Tibial nerve (tissue), 4 donors: ENCODE results near the gene ELANE. TPM values are rescaled to one million over a fixed set of nuclear protein-coding genes. Genes with fewer than 3 reads are reported as not detected.

ENCODE experiments used
- DNase-seq, 2 donors: peaks; one replicate each; pipeline ENCODE4 v3.0.0-alpha.2; 2019; ENCODE audit warnings: low spot score in 2 of 2
- H3K27ac ChIP-seq, 4 donors: fragments of 200-600 bp; sonication (generic) in 3 of 4; one replicate each; pipeline ENCODE4 v1.5.1; 2017 to 2019; ENCODE audit warnings: mild to moderate bottlenecking in 1 of 4
- H3K27me3 ChIP-seq, 2 donors: fragments of 200-600 bp; sonication (generic) in 1 of 2; one replicate each; pipeline versions ENCODE4 v1.5.1 to v1.6.0; 2017 to 2019
- H3K36me3 ChIP-seq, 3 donors: fragments of 200-600 bp; sonication (generic); one replicate each; pipeline ENCODE4 v1.5.1; 2018 to 2019
- H3K4me1 ChIP-seq, 4 donors: fragments of 200-600 bp; sonication (generic) in 3 of 4; one replicate each; pipeline ENCODE4 v1.5.1; 2017 to 2019
- H3K4me3 ChIP-seq, 4 donors: fragments of 200-600 bp; sonication (generic) in 3 of 4; one replicate each; pipeline ENCODE4 v1.5.1; 2017 to 2019; ENCODE audit warnings: mild to moderate bottlenecking in 1 of 4, moderate library complexity in 1 of 4
- H3K9me3 ChIP-seq, 4 donors: fragments of 200-600 bp; sonication (generic) in 3 of 4; one replicate each; pipeline ENCODE4 v1.5.1; 2017 to 2019
- CTCF ChIP-seq, 5 experiments: fragments of 200-600 bp in 3 of 5; fragments of 450-650 bp in 2 of 5; sonication (generic) in 3 of 5; IDR thresholded peaks; one replicate each; pipeline ENCODE4 v1.5.1; 2016 to 2019; ENCODE audit warnings: antibody characterized with exemption in 5 of 5, mild to moderate bottlenecking in 3 of 5, moderate library complexity in 2 of 5
- EP300 ChIP-seq, 2 donors: sonication (generic); formaldehyde crosslinking; IDR thresholded peaks; one replicate each; pipeline ENCODE4 v1.6.1; 2017; ENCODE audit warnings: antibody characterized with exemption in 2 of 2, mild to moderate bottlenecking in 1 of 2
- POLR2A ChIP-seq, 2 donors: fragments of 450-650 bp; IDR thresholded peaks; one replicate each; pipeline ENCODE4 v1.6.1; 2017; ENCODE audit warnings: antibody characterized with exemption in 2 of 2, mild to moderate bottlenecking in 2 of 2, moderate library complexity in 2 of 2
- WGBS, 2 donors: methylation state at CpG; one replicate each; pipeline ENCODE4 v1.1.5; 2018; 5-methylcytosine and 5-hydroxymethylcytosine counted together
- total RNA-seq, 4 donors: library from RNA; depleted of rRNA; stranded (reverse); fragments of >200 nt; gene quantifications; one replicate each; pipeline ENCODE4 v1.1.0, GENCODE V29; 2016

The ELANE gene
- total RNA-seq, 4 donors from 2014 or later, result 0.66 to 12.6 (median 4.2) TPM

GRCh38 chr19:892243-892893 is 40.3 kb downstream of the ELANE start:
- Histone ChIP-seq H3K4me1 (peaks cover 0 to 15% (median 3%) of the 10 kb centered on the region in 4 donors), H3K27me3 (no peaks in the 10 kb centered on the region), H3K4me3 (peak overlapping the region; percentile 65 to 92 (median 83)), H3K36me3 (peaks cover 0 to 43% (median 0%) of the 10 kb centered on the region in 3 donors), H3K9me3 (no peaks in the 10 kb centered on the region), H3K27ac (peak overlapping the region; percentile 88 to 96 (median 92))
- 5% methylated on average over 18 to 23 of the region's 27 CpGs for WGBS, 2 donors
- no peak for DNase-seq
- TF ChIP-seq POLR2A (IDR thresholded peaks at IDR 0.05) (no peak), CTCF (IDR thresholded peaks at IDR 0.05) (no peak), EP300 (IDR thresholded peaks at IDR 0.05) (no peak)

GRCh38 chr19:892894-893689 is 41.0 kb downstream of the ELANE start, which contains the start of the genes MED16 and RNU6-9:
MED16 (minus strand) TSS chr19:893187; CDS start chr19:891131, 2,056 bp downstream.
RNU6-9 (plus strand) TSS chr19:893484.
- Histone ChIP-seq H3K4me3 (peak within 1 kb of the TSS; percentile 65 to 92 (median 83)), H3K27ac (peak within 1 kb of the TSS; percentile 88 to 96 (median 92)), H3K9me3 (no peaks in the 10 kb centered on the region), H3K36me3 (peaks cover 0 to 42% (median 0%) of the 10 kb centered on the region in 3 donors), H3K4me1 (peaks cover 0 to 15% (median 3%) of the 10 kb centered on the region in 4 donors), H3K27me3 (no peaks in the 10 kb centered on the region)
- 1% methylated on average over 37 to 58 of the region's 69 CpGs for WGBS, 2 donors
- peak; percentile 87 to 88 for DNase-seq
- peak in 2 of 5 experiments; percentile 23 to 39 for TF ChIP-seq CTCF (IDR thresholded peaks at IDR 0.05)
- peak; percentile 81 to 89 for TF ChIP-seq EP300 (IDR thresholded peaks at IDR 0.05)
- peak in 1 of 2 donors; percentile 72 for TF ChIP-seq POLR2A (IDR thresholded peaks at IDR 0.05)

GRCh38 chr19:896434-896833 is 44.3 kb downstream of the ELANE start:
- TF ChIP-seq EP300 (IDR thresholded peaks at IDR 0.05) (no peak), POLR2A (IDR thresholded peaks at IDR 0.05) (no peak), CTCF (IDR thresholded peaks at IDR 0.05) (no peak)
- H3K36me3 ChIP-seq, result peaks cover 0 to 36% (median 0%) of the 10 kb centered on the region in 3 donors
- H3K27me3 ChIP-seq, result no peaks in the 10 kb centered on the region
- no peaks in the 10 kb centered on the region for H3K9me3 ChIP-seq
- DNase-seq, result no peak
- no peak overlapping the region for H3K27ac ChIP-seq
- H3K4me1 ChIP-seq, result peaks cover 0 to 11% (median 3%) of the 10 kb centered on the region in 4 donors
- 88 to 95% methylated on average over 10 of the region's 10 CpGs for WGBS, 2 donors
- H3K4me3 ChIP-seq, result no peak overlapping the region

- Histone ChIP-seq H3K27ac (no peak overlapping the region), H3K27me3 (no peaks in the 10 kb centered on the region), H3K4me1 (peaks cover 0 to 8% (median 2%) of the 10 kb centered on the region in 4 donors), H3K36me3 (peaks cover 0 to 41% (median 0%) of the 10 kb centered on the region in 3 donors), H3K9me3 (no peaks in the 10 kb centered on the region), H3K4me3 (no peak overlapping the region)
- 89 to 96% methylated on average over 11 of the region's 11 CpGs for WGBS, 2 donors
- TF ChIP-seq CTCF (IDR thresholded peaks at IDR 0.05), result no peak
- no peak for TF ChIP-seq EP300 (IDR thresholded peaks at IDR 0.05)
- TF ChIP-seq POLR2A (IDR thresholded peaks at IDR 0.05), result no peak
- DNase-seq, result no peak
Observed at GRCh38 chr19:896999-897398, 44.9 kb downstream of the ELANE start.
